Lung microvascular endothelial cell (primary cell): Measurements from ENCODE around the gene IMMP2L. TPM values are rescaled to one million over a fixed set of nuclear protein-coding genes. Genes with fewer than 3 reads are reported as not detected.

ENCODE experiments used
- DNase-seq, 2 donors: peaks; one replicate each; pipeline versions ENCODE4 v3.0.0 to v3.0.0-alpha.2; 2010; ENCODE audit warnings: low read depth in 2 of 2
- total RNA-seq: library from RNA; depleted of rRNA; stranded (reverse); fragments of >200 nt; gene quantifications from 2 replicates; pipeline ENCODE4 v1.2.1, GENCODE V29; 2014

The IMMP2L gene
- total RNA-seq, 1 donor from 2014 or later, result 9.1 TPM

DNA sequence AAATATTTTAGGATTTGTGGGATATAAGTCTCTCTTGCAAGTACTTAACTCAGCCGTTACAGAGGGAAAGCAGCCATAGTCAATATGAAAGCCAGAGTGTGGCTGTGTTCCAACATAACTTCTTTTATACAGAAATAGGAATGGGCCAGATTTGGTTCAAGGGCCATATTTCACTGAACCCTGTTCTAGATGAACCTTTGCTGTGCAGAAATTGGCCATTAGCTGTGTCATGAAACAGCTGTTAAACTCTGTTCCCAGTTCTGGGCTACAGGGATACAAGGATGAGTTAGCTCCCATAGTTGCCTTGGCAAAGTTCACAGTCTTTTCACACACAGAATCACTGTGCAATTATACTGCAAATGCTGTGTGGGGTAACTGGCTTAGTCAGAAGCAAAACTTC, 685.3 kb downstream of the IMMP2L start:
- DNase-seq, result no peak

DNA sequence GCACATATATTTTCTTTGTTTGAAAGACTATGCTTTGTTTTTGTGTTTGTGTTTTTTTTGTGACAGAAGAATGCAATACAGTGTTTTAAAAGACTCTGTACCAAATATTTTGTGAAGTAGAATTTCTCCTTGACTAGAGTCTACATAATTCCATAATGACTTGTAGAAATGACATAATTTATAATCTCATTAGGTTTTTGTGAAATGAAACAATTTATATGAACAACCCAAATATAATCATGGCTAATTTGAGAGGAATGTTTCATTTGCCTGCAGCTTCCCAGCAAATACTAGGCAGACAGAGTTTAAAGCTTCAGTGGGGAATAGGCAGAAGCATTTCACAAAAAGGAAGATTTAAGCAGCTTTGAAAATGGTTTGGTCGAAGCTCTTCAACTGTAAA, 686.9 kb downstream of the IMMP2L start:
- no peak for DNase-seq

DNA sequence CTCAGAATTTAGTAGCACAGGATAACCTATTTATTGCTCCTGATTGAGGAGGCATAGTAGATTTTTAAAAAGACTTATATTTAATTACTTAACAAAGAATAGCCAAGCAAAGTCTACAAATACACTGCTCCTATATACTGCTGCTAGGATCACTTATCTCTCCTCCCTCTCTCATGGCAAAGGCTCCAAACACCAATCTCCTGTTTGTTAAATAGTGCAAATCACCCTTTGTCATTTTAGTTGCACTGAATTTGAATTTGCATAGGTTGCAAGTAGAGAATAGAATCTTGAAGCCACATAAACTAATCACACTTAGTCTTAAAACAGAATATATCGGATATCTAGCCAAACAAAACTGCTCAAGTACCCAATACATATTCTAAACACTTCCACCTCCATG, 690.4 kb downstream of the IMMP2L start:
- no peak for DNase-seq

DNA sequence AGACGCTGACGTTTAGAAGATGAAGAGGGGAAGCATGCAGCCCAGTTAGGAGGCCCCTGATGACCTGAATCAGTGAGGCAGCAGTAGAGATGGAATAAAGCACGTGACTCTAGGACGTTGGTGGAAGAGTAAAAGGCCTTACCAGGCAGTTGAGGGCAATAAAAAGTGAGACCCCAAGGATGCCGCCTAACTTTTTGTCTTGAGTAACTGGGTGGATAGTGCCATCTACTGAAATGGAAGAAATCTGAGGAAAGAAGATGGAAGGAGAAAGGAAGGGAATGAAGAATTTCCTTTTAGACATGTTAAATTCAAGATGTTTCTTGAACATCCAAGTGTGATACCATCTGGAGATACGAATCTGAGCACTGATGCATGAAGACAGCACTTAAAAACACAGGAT, 691.4 kb downstream of the IMMP2L start:
- no peak for DNase-seq

DNA sequence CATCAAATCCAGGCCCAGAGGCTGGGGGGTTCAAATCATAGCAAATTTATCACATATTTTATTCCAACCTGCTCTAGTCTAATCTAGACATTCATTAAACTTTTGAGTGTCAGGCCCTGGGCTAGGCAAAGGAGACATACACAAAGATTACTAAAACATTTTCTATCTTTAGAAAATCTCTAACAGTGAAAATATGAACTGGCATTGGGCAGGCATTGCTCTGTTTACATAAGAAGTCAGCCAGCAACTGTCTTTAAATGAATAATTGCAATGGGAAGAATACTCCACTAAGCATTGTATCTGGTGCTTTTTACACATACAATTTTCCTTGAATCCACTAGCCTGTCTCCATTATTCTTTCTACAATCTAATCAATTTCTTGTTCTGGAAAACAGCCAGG, 693.8 kb downstream of the IMMP2L start:
- DNase-seq, result no peak

DNA sequence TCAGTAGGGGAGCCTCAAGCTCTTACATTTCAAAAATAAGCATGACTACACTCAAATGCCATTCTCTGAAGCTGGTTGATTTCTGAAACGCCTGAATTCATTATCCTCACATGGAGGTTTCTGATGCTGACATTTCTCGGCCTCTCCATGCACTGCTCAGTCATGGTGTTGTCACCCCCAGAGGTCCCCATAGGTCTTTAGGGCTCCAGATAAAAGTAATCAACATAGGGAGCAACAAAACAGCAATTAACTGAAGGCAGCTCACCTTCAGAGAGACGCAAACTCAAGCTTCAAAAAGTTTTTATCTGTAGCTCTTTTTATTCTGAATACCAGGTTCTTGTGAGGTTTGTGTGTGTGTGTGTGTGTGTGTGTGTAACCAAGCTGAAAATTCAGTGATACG, 694.5 kb downstream of the IMMP2L start:
- DNase-seq, result no peak

DNA sequence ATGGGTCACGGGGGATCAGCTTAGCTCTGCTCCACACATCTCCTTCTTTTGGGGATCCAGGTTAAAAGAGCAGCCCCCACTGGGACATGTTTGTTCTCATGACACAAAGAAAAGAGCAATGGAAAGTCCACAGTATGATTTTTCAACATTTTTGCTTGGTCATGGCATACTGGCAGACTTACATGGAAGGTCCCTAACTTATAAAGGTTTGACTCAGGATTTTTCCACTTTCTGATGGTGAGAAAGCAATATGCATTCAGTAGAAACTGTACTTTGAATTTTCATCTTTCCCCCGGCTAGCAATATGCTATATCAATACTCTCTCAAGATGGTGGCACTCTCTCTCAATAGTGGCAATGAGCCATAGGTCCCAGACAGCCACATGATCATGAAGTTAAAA, 699.0 kb downstream of the IMMP2L start:
- DNase-seq, result no peak

DNA sequence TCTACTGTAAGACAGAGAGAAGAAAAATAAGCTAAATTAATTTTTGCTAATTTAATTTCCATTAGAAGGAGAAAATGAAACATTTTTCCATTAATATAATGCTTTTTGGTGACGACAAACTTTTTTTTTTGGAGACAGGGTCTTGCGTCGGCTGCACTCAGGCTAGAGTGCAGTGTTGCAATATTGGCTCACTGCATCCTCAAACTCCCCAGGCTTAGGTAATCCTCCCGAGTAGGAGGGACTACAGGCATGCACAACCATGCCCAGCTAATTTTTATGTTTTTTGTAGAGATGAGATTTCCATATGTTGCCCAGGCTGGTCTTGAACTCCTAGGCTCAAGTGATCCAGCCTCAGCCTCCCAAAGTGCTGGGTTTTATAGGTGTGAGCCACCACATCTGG, 701.1 kb downstream of the IMMP2L start:
- DNase-seq, result no peak

DNA sequence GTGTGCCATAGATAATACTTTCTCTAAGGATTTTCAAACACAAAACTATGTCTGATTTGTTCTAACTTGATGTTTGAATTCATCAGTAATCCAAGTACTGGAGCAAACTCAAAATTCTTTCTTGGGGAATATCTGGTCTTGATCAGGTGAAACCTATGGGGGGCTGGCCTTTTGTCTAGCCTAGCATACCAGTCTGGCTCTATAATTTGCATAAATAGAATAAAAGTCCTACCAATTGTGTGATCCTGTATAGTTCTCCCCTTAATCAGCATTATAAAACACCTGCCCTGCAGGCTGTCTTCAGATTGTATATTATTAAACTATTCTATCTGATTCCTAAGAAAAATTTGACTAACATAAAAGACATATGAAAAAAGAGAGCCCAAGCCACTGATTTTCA, 705.2 kb downstream of the IMMP2L start:
- no peak for DNase-seq

DNA sequence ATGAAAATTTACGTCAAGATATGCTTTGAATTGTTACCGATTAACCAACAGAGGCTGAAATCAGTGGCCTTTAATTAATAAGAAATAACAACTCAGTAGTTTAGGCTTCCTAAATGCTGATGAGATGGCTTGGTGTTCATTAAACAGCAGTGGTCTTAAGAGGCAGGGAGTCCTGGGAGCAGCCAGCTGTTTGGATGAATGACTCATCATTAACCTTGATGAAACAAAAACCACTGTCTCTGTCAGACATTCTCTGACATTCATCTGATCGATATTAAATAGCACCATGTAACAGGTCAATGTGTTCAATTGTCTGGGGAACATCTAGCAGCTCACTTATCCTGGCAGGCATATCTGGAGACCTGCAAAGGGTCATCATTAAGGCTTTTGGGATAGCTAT, 705.6 kb downstream of the IMMP2L start:
- DNase-seq, result no peak

DNA sequence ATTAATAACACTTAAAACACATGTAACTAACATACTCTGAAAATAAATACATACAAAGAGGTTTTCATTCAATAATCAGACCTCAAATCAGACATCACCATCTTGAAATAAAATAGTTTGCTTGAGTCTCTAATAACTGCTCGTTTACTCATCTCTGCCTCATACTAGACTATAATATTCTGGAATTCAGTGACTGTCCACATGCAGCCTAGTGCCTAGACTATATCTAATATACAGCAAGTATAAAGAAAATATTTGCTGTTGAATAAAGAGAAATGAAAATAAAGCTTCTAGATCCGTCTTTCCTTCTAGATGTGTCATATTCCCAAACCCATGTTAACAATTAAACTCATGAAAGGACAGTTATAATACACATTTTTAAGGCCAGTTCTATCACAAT, 707.6 kb downstream of the IMMP2L start:
- no peak for DNase-seq

DNA sequence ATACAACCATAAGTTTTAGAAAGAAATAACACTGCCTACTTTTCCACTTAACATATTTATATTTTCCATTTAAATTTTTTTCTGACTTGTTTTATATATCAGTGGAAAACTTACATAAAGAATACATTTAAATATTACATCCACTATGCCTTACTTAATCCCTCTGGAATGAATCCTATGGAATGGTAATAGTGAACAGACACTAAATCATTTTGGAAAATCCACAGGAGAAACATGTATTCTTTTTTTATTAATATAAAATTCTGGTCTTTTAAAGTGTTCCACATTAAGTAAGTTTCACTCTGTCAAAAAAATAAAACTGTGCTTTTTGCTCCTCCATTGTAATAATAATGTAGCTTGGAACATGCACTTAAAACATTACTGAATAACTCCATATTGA, 708.1 kb downstream of the IMMP2L start:
- DNase-seq, result no peak

DNA sequence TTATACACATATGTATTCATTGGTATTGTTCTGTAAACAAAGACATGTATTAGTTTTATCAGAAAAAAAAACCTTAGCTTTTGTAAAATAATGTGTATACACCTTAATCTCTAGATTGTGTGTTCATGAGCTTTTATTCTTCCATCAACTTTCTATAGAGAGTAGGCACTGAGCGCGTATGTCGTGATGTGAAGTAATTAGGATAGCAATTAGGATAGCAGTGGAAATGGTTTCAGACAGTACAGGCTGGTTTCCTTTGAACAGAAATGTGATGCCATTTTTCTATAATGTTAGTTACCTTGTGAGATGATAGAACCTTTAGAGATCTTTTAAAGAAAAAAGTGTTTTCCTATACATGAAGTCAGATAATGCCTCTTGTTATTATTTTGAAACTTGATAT, 709.0 kb downstream of the IMMP2L start:
- DNase-seq, result no peak

DNA sequence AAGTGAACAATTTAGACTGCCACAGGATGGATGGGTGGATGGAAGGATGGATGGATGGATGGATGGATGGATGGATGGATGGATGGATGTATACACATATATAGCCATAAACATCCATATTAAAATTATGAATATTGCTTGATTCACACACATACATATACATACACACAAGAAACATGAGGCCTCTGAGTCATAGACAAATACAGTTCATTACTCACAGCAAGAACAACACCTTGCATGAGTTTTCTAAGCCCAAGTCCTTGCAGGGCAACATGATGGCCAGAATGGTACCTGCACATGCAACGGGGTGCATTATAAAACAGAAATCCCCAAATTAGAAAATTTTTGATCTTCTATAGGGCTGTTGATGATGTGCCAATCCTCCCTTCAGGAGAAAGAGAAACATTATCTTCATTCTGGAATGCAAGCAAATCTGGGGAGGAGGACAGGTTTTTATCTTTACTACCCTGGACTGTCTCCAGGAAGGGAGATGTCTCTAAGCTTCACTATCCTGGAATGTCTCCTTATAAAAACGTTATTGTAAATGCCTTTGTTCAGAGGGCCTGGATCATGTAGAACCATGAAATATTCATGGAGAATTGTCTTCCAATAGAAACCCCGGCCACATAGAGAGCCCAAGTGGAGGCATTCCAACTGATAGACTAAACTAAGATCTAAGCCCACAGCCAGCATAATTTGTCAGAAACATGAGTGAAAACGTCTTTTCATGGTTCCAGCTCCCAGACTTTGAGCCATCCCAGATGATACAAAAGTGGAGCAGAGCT, 709.9 kb downstream of the IMMP2L start:
- no peak for DNase-seq

DNA sequence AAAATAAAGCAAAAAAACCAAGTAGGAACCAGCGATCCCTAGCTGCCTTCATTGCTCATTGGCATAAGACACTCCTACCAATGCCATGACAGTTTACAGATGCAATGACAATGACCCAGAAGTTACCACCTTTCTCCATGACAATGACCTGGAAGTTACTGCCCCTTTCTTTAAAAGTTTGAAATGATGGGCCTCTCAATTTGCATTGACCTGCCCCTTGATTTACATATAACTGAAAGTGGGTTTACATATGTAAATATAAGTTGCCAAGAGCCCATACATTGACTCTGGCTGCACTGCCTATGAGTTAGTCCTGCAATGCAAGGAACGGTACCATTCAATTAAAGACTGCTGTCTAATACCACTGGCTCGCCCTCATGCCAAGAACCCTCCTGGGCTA, 712.1 kb downstream of the IMMP2L start:
- DNase-seq, result no peak

DNA sequence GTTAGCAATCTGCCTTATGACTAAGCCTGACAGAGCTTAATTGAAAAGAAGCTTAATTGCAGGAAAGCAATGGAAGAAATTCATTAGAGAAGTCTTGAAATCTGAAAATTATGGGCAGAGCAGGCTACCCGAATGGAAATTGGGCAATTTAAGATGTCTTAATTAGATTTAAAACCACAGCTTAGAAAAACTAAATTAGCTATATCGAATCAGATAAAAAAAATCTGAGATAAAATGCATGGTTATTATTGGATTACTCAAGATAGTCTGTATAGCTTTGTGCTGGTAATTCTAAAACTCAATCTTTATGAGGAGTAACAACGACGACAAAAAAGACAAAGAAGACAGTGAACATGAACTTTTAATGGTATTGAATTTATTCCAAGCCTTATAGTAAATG, 719.5 kb downstream of the IMMP2L start:
- DNase-seq, result no peak

DNA sequence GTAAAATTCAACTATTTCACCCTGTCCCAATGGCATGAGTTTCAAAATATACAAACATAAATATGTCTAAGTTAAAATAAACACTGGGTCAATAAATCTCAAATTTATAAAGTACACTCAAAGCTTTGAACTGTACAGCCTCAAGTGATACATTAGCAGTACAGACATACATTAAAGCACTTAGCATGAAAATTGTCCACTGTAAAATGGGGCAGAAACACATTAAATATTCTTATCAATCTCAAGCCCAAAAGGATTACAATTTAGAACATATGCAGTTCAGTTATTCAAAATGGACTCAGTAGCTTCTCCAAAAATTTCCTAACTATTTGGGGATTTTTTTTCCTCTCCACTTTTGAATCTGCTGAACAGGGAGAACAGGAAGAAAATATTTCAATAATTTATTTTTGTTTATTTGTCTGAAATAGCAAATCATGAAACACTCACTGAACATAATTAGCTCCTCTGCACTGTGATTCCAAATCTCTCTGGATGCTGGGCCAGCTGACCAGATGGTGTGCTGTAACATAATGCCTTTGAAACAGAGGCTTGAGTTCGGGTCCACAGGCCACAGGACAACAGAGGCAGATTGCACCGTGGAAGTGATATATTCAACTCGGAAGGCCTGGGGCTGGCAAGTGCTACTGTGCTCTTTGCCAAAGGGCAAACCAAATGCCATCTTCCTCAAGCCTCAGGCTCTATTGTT, 720.3 kb downstream of the IMMP2L start:
- no peak for DNase-seq

DNA sequence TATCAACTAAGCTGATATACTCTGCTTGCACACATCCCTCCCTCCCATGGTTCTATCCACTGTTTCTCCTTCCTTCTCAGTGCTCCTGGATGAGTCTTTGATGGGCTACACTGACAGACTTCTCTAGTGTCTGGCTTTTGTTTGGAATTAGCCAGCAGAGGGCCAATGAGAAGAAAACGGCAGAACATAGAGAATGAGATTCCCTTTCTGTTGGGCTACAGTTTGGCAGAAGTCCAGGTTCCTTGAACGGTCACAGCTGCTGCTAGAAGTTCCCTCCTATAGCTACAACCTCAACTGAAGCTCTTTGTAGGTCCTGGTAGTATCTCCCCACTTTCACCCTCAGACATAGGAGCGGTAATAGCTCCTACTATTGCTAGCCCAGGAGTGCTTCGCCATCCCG, 722.4 kb downstream of the IMMP2L start:
- DNase-seq, result peak in 1 of 2 donors; percentile 12

DNA sequence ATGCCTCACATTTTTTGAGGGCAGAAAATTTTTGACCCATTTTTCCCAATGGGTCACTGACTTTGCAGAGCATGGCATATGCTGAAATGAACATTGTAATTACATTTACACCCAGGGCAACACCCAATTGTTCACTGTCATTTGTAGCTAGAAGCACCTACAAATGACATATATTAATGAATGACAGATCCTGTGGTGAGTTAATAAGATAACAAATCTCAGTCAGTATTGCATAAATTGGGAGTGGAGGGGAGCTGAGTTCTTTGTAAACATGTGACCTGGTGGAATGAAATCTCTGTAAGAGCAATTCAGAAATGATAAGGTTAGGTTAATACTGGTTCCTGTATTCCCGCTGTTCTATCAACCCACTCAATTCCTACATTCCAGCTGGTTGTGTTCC, 726.4 kb downstream of the IMMP2L start:
- no peak for DNase-seq

DNA sequence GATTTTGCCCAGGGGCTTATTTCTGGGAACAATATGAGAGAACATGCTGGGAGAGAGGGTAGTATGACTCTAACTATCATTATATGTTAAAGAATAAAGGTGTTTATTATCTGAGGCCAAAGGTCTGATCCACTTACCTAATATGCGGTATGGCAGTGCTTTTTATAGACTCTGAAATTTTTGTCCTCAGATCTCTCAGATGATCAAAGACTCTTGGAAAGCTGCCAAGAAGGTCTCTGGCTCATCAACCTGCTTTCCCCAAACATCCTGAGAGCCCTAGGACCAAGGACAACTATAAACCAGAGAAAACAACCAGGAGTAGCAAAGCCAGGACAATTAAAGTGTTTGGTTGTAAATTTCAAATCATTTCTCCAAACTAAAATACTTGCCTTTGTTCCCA, 727.1 kb downstream of the IMMP2L start:
- DNase-seq, result no peak

DNA sequence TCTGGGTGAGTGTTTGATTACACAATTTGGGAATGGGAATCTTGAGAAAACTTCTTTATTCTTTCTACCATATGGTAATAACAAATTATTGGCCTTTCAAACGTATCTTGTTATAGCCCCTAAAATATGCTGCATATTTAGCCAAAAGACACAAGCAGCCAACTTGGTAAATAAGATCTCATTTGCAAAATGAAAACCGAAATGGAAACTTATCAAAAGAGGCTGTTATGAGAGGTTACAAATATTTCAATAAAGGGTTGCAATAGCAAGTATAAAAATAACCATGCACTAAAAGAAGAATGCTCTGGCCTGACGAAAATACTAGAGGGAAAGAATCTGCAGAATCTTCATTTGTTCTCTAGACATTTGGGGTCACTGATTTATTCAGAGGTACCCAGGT, 730.9 kb downstream of the IMMP2L start:
- DNase-seq, result no peak

DNA sequence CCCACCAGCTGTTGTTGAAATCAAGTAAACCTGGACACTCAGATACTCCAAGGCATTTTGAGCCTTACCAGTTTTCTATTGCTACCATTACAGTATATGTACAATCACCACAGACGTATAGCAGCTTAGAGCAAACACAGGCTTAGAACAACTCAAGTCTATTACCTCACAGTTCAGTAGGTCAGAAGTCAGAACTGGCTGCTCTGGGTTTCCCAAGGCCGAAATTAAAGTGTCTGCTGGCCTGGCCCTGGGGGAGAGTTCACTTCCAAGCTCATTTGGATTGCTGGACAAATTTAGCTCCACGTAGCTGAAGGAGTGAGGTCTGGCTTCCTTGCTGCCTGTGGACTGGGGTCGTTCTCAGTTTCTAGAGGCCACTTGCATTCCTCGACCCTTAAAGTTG, 731.5 kb downstream of the IMMP2L start:
- no peak for DNase-seq

DNA sequence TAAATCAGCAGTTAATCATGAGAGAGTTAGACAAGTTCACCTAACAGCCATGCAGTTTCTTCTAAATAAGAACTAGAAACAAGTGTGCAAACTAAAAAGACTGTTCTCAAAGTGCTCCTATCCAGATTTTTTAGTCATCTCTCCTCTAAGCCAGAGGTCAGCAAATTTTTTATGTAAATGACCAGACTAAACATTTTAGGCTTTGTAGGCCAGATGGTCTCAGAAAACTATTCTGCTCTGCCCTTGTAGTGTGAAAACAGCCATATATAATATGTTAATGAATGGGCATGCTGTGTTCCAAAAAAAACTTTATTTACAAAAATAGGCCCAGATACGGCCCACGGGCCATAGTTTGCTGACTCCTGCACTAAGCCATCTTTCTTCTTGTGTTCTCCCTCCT, 734.4 kb downstream of the IMMP2L start:
- no peak for DNase-seq
